ENCODE measurements around the gene ZFYVE26.

ZFYVE26 gene

GRCh38 chr14:67815573-67816225, 691 bp downstream of the ZFYVE26 start:
- no peak for DNase-seq (ENCODE audit: low read depth)

GRCh38 chr14:67814821-67815220, 1.6 kb downstream of the ZFYVE26 start:
- no peak for DNase-seq (ENCODE audit: low read depth)

GRCh38 chr14:67806246-67806645, 10.1 kb downstream of the ZFYVE26 start:
- no peak for DNase-seq (ENCODE audit: low read depth)

- DNase-seq (ENCODE audit: low read depth): no peak
Observed at GRCh38 chr14:67800743-67801142, 15.6 kb downstream of the ZFYVE26 start.

- DNase-seq (ENCODE audit: low read depth): no peak
Observed at GRCh38 chr14:67798731-67799130, 17.7 kb downstream of the ZFYVE26 start.

GRCh38 chr14:67787673-67788072, 28.7 kb downstream of the ZFYVE26 start:
- no peak for DNase-seq (ENCODE audit: low read depth)

- DNase-seq (ENCODE audit: low read depth): no peak
Observed at GRCh38 chr14:67785270-67786109, 30.9 kb downstream of the ZFYVE26 start.

- no peak for DNase-seq (ENCODE audit: low read depth)
Observed at GRCh38 chr14:67784244-67784823, 32.1 kb downstream of the ZFYVE26 start.

- DNase-seq (ENCODE audit: low read depth): no peak
Observed at GRCh38 chr14:67782090-67782489, 34.3 kb downstream of the ZFYVE26 start.

GRCh38 chr14:67778792-67779191, 37.6 kb downstream of the ZFYVE26 start:
- DNase-seq (ENCODE audit: low read depth): no peak

- no peak for DNase-seq (ENCODE audit: low read depth)
Observed at GRCh38 chr14:67776653-67777322, 39.6 kb downstream of the ZFYVE26 start.

GRCh38 chr14:67773844-67774377, 42.5 kb downstream of the ZFYVE26 start:
- no peak for DNase-seq (ENCODE audit: low read depth)

- DNase-seq (ENCODE audit: low read depth): no peak
Observed at GRCh38 chr14:67768219-67768618, 48.2 kb downstream of the ZFYVE26 start.

GRCh38 chr14:67766035-67766680, 50.2 kb downstream of the ZFYVE26 start:
- no peak for DNase-seq (ENCODE audit: low read depth)

GRCh38 chr14:67765192-67765834, 51.1 kb downstream of the ZFYVE26 start:
- no peak for DNase-seq (ENCODE audit: low read depth)

- DNase-seq (ENCODE audit: low read depth): no peak
Observed at GRCh38 chr14:67764496-67764895, 51.9 kb downstream of the ZFYVE26 start.

- no peak for DNase-seq (ENCODE audit: low read depth)
Observed at GRCh38 chr14:67763158-67763822, 53.1 kb downstream of the ZFYVE26 start.

GRCh38 chr14:67762051-67762450, 54.3 kb downstream of the ZFYVE26 start:
- DNase-seq (ENCODE audit: low read depth): no peak

GRCh38 chr14:67759916-67760315, 56.5 kb downstream of the ZFYVE26 start:
- no peak for DNase-seq (ENCODE audit: low read depth)

- DNase-seq (ENCODE audit: low read depth): no peak
Observed at GRCh38 chr14:67757175-67757574, 59.2 kb downstream of the ZFYVE26 start.

GRCh38 chr14:67756496-67756895, 59.9 kb downstream of the ZFYVE26 start:
- no peak for DNase-seq (ENCODE audit: low read depth)
